Ovary (tissue), 9 donors: ENCODE data around the gene TRIM3. TPM values are rescaled to one million over a fixed set of nuclear protein-coding genes. Genes with fewer than 3 reads are reported as not detected.

ENCODE experiments used
- DNase-seq, 5 donors: peaks; one replicate each; pipeline ENCODE4 v3.0.0-alpha.2; 2019 to 2020
- H3K27ac ChIP-seq, 2 donors: fragments of 200-600 bp; one replicate each; pipeline versions ENCODE4 v1.5.1 to v1.8.0; 2019 to 2022
- H3K27me3 ChIP-seq: fragments of 200-600 bp; one replicate; pipeline ENCODE4 v1.8.0; 2022
- H3K36me3 ChIP-seq: fragments of 200-600 bp; sonication (generic); one replicate; pipeline ENCODE4 v1.5.1; 2019
- H3K4me1 ChIP-seq: one replicate; pipeline ENCODE4 v1.8.1; 2013; ENCODE audit warnings: mild to moderate bottlenecking, moderate library complexity; ENCODE audit not compliant: insufficient read depth
- H3K4me3 ChIP-seq: fragments of 200-600 bp; sonication (generic); one replicate; pipeline ENCODE4 v1.5.1; 2017
- H3K9me3 ChIP-seq, 2 donors: fragments of 200-600 bp in 1 of 2; sonication (generic) in 1 of 2; one replicate each; pipeline versions ENCODE4 v1.5.1 to v1.8.1; 2013 to 2019; ENCODE audit warnings: mild to moderate bottlenecking in 1 of 2, moderate library complexity in 1 of 2
- CTCF ChIP-seq, 3 donors: fragments of 450-650 bp in 2 of 3; fragments of 200-600 bp in 1 of 3; IDR thresholded peaks; one replicate each; pipeline versions ENCODE4 v1.5.1 to v1.8.0; 2016 to 2022; ENCODE audit warnings: antibody characterized with exemption in 3 of 3, mild to moderate bottlenecking in 1 of 3
- EP300 ChIP-seq: sonication (generic); formaldehyde crosslinking; IDR thresholded peaks from one replicate; pipeline ENCODE4 v1.6.1; 2017; ENCODE audit warnings: antibody characterized with exemption
- POLR2A ChIP-seq: fragments of 450-650 bp; IDR thresholded peaks from one replicate; pipeline ENCODE4 v1.6.1; 2017; ENCODE audit warnings: antibody characterized with exemption, mild to moderate bottlenecking, moderate library complexity
- WGBS, 3 donors: extraction: QIAGEN DNeasy Blood & Tissue Kit in 1 of 3; methylation state at CpG; one replicate each; pipeline versions ENCODE4 v1.1.5 to v1.1.7; 2013 to 2017; 5-methylcytosine and 5-hydroxymethylcytosine counted together
- intact Hi-C, 4 donors: fragments of 100-400 bp; cut with DNase I; formaldehyde crosslinking; loops; one replicate each; pipeline versions ENCODE4 v1.11.0 to v1.15.1; 2022 to 2023
- polyA plus RNA-seq, 2 donors: library from polyadenylated mRNA; stranded (reverse); fragments of 200-250 nt in 1 of 2; fragments of 350-450 nt in 1 of 2; fragmentation: Illumina TruSeq in 1 of 2; extraction: RNeasy Lipid Tissue Mini Kit (QIAGEN cat#74804) in 1 of 2; gene quantifications; one replicate each; pipeline ENCODE4 v1.2.3, GENCODE V29; 2013 to 2014
- total RNA-seq, 7 donors: library from RNA; depleted of rRNA in 2 of 7; stranded (reverse); fragments of >200 nt in 2 of 7; fragmentation: NEBNext Ultra II Directional in 3 of 7; extraction: Animal tissue kit (Norgen Biotek cat#: 25700) in 3 of 7; gene quantifications; one replicate each; pipeline versions ENCODE4 v1.1.0 to v1.2.4, GENCODE V29; 2016 to 2023
- donor health status: DM: no; HTN: no; CAD: no; lungs with moderate emphysema.
- donor health status: DM: no; HTN: no; CAD: no.
- donor health status: Bipolar disorder and iron deficiency.
- donor health status: DM: yes; HTN: yes; CAD: no.
- donor health status: DM: no; HTN: no; CAD: no.
- donor health status: DM: yes; HTN: yes; CAD: no.

Gene TRIM3
- total and polyA plus RNA-seq, 9 donors, result 9.7 to 27.4 (median 18.4) TPM

GRCh38 chr11:6437993-6438392, 35.7 kb downstream of the TRIM3 start:
- Histone ChIP-seq H3K4me3 (no peak overlapping the region), H3K36me3 (no peaks in the 10 kb centered on the region), H3K27ac (no peak overlapping the region), H3K27me3 (no peaks in the 10 kb centered on the region), H3K9me3 (no peaks in the 10 kb centered on the region), H3K4me1 (no peaks in the 10 kb centered on the region)
- no peak for DNase-seq
- WGBS, 3 donors, result 45 to 61% (median 47%) methylated on average over 3 of the region's 3 CpGs
- TF ChIP-seq EP300 (no peak), POLR2A (no peak), CTCF (IDR thresholded peaks at IDR 0.05) (no peak)
- intact Hi-C loops, result no loop called here

DNA sequence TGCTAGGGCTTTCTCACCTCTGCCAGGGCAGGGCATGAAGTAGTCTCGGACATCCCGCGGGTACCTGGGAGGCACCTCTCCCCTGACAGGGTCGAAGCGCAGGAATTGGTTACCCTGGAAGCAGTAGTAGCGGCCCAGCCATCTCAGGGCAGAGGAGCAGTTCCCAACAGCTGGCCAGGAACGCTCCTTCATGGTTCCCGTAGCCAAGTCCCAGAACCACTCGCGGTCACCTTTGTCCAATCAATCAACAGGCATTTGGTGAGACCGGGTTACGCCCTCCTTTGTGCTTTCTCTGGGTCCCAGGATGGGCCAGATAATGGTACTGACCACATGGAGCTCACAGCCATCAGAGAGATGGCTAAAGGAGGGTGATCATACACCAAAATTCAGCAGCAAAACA, 36.3 kb downstream of the TRIM3 start:
- no peaks in the 10 kb centered on the region for H3K9me3 ChIP-seq
- 90 to 93% (median 91%) methylated on average over 12 of the region's 12 CpGs for WGBS, 3 donors
- intact Hi-C loops, result no loop called here
- H3K27ac ChIP-seq, result no peak overlapping the region
- H3K36me3 ChIP-seq, result no peaks in the 10 kb centered on the region
- H3K27me3 ChIP-seq, result no peaks in the 10 kb centered on the region
- no peak overlapping the region for H3K4me3 ChIP-seq
- TF ChIP-seq EP300 (no peak), CTCF (IDR thresholded peaks at IDR 0.05) (no peak), POLR2A (no peak)
- DNase-seq, result no peak
- H3K4me1 ChIP-seq, result no peaks in the 10 kb centered on the region

GRCh38 chr11:6433998-6434660, 39.6 kb downstream of the TRIM3 start:
- no peak for DNase-seq
- 66 to 78% (median 67%) methylated on average over 5 of the region's 5 CpGs for WGBS, 3 donors
- H3K36me3 ChIP-seq, result no peaks in the 10 kb centered on the region
- TF ChIP-seq CTCF (IDR thresholded peaks at IDR 0.05), result no peak
- TF ChIP-seq POLR2A, result no peak
- no peak for TF ChIP-seq EP300
- no peaks in the 10 kb centered on the region for H3K4me1 ChIP-seq
- H3K4me3 ChIP-seq, result no peak overlapping the region
- H3K27me3 ChIP-seq, result no peaks in the 10 kb centered on the region
- H3K27ac ChIP-seq, result no peak overlapping the region
- no peaks in the 10 kb centered on the region for H3K9me3 ChIP-seq
- intact Hi-C loops, result no loop called here

DNA sequence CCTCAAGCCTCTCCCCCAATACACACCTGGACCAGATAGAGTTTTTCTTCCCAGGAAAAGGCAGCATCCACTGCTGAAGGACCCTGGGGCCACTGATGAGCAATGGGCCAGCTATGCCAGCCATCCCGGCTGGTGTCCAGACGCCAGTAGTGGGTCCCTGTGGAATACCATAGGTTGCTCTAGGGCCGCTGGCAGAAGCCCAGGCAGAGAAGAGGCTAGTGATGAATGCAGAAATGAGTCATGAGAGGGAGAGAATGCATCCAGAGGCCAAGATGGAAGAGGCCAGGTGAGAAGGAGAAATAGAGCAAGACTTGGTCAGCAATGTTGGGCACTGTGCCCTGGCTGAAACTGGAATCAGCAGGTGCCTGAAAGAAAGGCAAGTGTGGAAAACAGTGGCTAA, 41.9 kb downstream of the TRIM3 start:
- H3K4me3 ChIP-seq, result no peak overlapping the region
- no peaks in the 10 kb centered on the region for H3K36me3 ChIP-seq
- H3K27ac ChIP-seq, result no peak overlapping the region
- DNase-seq, result no peak
- no peaks in the 10 kb centered on the region for H3K27me3 ChIP-seq
- H3K4me1 ChIP-seq, result no peaks in the 10 kb centered on the region
- TF ChIP-seq EP300 (no peak), POLR2A (no peak), CTCF (IDR thresholded peaks at IDR 0.05) (no peak)
- no peaks in the 10 kb centered on the region for H3K9me3 ChIP-seq
- 66 to 83% (median 74%) methylated on average over 3 of the region's 3 CpGs for WGBS, 3 donors
- intact Hi-C loops, result no loop called here
